ENCODE data around the gene GDPD5. TPM values are rescaled to one million over a fixed set of nuclear protein-coding genes. Genes with fewer than 3 reads are reported as not detected.

The GDPD5 gene
- total and polyA plus RNA-seq, 9 of the 15 experiments (the other 6 are each of a cell fraction or from before 2014, with no cell fraction given) = 0.32 to 27.3 (median 8.0) TPM

DNA sequence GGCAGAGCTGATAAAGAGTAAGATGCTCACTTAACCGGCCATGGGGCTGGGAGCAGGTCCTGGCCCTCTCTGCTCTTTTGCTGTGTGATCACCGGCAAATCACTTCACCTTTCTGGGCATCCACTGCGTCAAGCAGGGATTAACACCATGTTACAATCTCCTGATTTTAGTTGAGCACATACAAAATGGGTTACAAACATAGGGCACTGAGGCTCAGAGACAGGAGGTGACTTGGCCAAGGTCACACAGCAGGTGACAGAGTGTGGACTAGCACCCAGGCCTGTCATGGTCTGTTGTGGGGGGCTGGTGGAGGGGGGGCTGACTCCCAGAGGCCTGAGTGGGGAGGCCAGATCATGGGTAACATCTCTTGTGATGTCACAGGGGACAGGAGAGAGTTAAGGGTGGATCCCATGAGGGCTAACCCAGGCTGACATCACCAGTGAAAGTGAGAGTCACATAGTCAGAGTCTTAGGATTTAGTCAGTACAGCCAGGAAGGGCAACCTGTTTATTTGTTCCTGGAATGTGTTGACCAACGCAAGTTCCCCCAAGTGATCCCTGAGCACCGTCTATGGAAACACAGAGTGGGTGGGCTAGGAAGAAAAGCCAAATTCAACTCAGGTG lies 27.8 kb downstream of the GDPD5 start:
- WGBS (ENCODE audit: insufficient coverage, low coverage, missing lambda C conversion rate) = 51% methylated on average over 4 of the region's 5 CpGs
- Histone ChIP-seq H3K9me3 (replicated peaks; ENCODE audit: control insufficient read depth, insufficient read depth, low read depth, low read length) (no peaks in the 10 kb centered on the region), H3K27me3 (ENCODE audit: control insufficient read depth in 2 of 2, insufficient read depth in 2 of 2, low read length in 2 of 2) (no peaks in the 10 kb centered on the region), H3K4me3 (no peak overlapping the region), H3K4me2 (ENCODE audit: insufficient read depth, low read length) (no peak overlapping the region), H3K9ac (ENCODE audit: insufficient read depth in 1 of 2, low read depth in 2 of 2, low read length in 2 of 2) (no peak overlapping the region), H3K27ac (ENCODE audit: extremely low read depth, low read depth, low read length) (no peak overlapping the region), H3K79me2 (ENCODE audit: control insufficient read depth, insufficient read depth, low read length) (no peaks in the 10 kb centered on the region), H2AFZ (ENCODE audit: low read depth, low read length) (no peak overlapping the region), H4K20me1 (replicated peaks; ENCODE audit: control insufficient read depth, insufficient read depth, low read length) (no peaks in the 10 kb centered on the region; the same call in 1 of the 2 replicates), H3K36me3 (ENCODE audit: control insufficient read depth, insufficient read depth, low read length) (no peaks in the 10 kb centered on the region), H3K9me1 (ENCODE audit: control insufficient read depth, insufficient read depth, low read length) (no peaks in the 10 kb centered on the region), H3K4me1 (replicated peaks in 1 of 2; ENCODE audit: control insufficient read depth in 2 of 2, insufficient read depth in 2 of 2, low read length in 2 of 2) (peaks cover 4 to 16% of the 10 kb centered on the region in 2 experiments; a peak in 4 of 5 replicates)
- ChIA-PET POLR2A (no interaction called here), CTCF (ENCODE audit: low intra/inter-chr PET ratio) (no interaction called here)
- intact Hi-C loops (cut with micrococcal nuclease) (no loop called here), in situ Hi-C loops (cut with MboI) (no loop called here)
- ATAC-seq (no peak), FAIRE-seq (no peak), DNase-seq (ENCODE audit: extremely low read depth in 1 of 4, low spot score in 3 of 4) (no peak)
- BruUV-seq (replicated peaks) = no TSS peak
- no peak for TF ChIP-seq HMGN3 (IDR thresholded peaks at IDR 0.05; ENCODE audit: borderline replicate concordance, extremely low read depth, insufficient read length, low read depth, low read length)
- TF ChIP-seq ZFP36 (IDR thresholded peaks at IDR 0.05; ENCODE audit: low read depth, low read length, partially characterized antibody) = peak; percentile 51
- TF ChIP-seq MITF (IDR thresholded peaks at IDR 0.05) = no peak
- no peak for TF ChIP-seq TEAD4 (IDR thresholded peaks at IDR 0.05; ENCODE audit: low read length)
- no peak for TF ChIP-seq TEAD4 (CRISPR knock-in tag; IDR thresholded peaks at IDR 0.05; ENCODE audit: borderline replicate concordance)
- no peak for TF ChIP-seq MEF2D (tag; conservative IDR thresholded peaks at IDR 0.05; ENCODE audit: low read depth)
- TF ChIP-seq, protein P1, sequence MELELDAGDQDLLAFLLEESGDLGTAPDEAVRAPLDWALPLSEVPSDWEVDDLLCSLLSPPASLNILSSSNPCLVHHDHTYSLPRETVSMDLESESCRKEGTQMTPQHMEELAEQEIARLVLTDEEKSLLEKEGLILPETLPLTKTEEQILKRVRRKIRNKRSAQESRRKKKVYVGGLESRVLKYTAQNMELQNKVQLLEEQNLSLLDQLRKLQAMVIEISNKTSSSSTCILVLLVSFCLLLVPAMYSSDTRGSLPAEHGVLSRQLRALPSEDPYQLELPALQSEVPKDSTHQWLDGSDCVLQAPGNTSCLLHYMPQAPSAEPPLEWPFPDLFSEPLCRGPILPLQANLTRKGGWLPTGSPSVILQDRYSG (tag; conservative IDR thresholded peaks at IDR 0.05; ENCODE audit: low read depth) = no peak
- no peak for TF ChIP-seq KAT7 (CRISPR knock-in tag; IDR thresholded peaks at IDR 0.05; ENCODE audit: borderline replicate concordance)
- peak; percentile 19 for TF ChIP-seq RBM25 (IDR thresholded peaks at IDR 0.05; ENCODE audit: low read depth, low read length, severe bottlenecking)
- TF ChIP-seq SUPT5H (IDR thresholded peaks at IDR 0.05) = no peak
- no peak for TF ChIP-seq NBN (IDR thresholded peaks at IDR 0.05; ENCODE audit: low read depth)
- TF ChIP-seq ZNF644 (tag; IDR thresholded peaks at IDR 0.05; ENCODE audit: low read depth) = no peak
- no peak for TF ChIP-seq PTTG1 (tag; IDR thresholded peaks at IDR 0.05; ENCODE audit: low read depth)
- TF ChIP-seq ZNF311 (CRISPR knock-in tag; IDR thresholded peaks at IDR 0.05) = no peak
- TF ChIP-seq ZNF668 (CRISPR knock-in tag; IDR thresholded peaks at IDR 0.05) = no peak
- TF ChIP-seq, protein P2, sequence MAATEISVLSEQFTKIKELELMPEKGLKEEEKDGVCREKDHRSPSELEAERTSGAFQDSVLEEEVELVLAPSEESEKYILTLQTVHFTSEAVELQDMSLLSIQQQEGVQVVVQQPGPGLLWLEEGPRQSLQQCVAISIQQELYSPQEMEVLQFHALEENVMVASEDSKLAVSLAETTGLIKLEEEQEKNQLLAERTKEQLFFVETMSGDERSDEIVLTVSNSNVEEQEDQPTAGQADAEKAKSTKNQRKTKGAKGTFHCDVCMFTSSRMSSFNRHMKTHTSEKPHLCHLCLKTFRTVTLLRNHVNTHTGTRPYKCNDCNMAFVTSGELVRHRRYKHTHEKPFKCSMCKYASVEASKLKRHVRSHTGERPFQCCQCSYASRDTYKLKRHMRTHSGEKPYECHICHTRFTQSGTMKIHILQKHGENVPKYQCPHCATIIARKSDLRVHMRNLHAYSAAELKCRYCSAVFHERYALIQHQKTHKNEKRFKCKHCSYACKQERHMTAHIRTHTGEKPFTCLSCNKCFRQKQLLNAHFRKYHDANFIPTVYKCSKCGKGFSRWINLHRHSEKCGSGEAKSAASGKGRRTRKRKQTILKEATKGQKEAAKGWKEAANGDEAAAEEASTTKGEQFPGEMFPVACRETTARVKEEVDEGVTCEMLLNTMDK (IDR thresholded peaks at IDR 0.05; ENCODE audit: borderline replicate concordance, insufficient read depth, low read depth, low read length, poor library complexity, severe bottlenecking) = no peak
- no peak for TF ChIP-seq ZNF174 (CRISPR knock-in tag; IDR thresholded peaks at IDR 0.05)
- TF ChIP-seq CBX5 (IDR thresholded peaks at IDR 0.05; ENCODE audit: borderline replicate concordance, low read depth) = no peak
- peak; percentile 65 for TF ChIP-seq BCOR (IDR thresholded peaks at IDR 0.05)
